GM19467 (cell line): ENCODE data around the gene STYXL1.
"Not testable (repeated sequence)": the region's sequence is repeated elsewhere in the genome, so short reads cannot be mapped to it uniquely, and the experiment has no call there.

ENCODE experiments used
- ATAC-seq: cut with Tn5 transposase; IDR thresholded peaks from one replicate; pipeline ENCODE4 v1.9.1; 2021; ENCODE audit warnings: mild to moderate bottlenecking, moderate library complexity; ENCODE audit not compliant: unreplicated experiment

The STYXL1 gene, protein sequence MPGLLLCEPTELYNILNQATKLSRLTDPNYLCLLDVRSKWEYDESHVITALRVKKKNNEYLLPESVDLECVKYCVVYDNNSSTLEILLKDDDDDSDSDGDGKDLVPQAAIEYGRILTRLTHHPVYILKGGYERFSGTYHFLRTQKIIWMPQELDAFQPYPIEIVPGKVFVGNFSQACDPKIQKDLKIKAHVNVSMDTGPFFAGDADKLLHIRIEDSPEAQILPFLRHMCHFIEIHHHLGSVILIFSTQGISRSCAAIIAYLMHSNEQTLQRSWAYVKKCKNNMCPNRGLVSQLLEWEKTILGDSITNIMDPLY

GRCh38 chr7:76047811-76048667 lies at the start of gene STYXL1, which contains the start of gene MDH2:
TSS of gene STYXL1 (minus strand) at chr7:76048000. CDS start at chr7:76030523, 17,477 bp downstream.
TSS of gene MDH2 (plus strand) at chr7:76048106. CDS start at chr7:76048161, 55 bp downstream.
- ATAC-seq: peak; percentile 95

DNA sequence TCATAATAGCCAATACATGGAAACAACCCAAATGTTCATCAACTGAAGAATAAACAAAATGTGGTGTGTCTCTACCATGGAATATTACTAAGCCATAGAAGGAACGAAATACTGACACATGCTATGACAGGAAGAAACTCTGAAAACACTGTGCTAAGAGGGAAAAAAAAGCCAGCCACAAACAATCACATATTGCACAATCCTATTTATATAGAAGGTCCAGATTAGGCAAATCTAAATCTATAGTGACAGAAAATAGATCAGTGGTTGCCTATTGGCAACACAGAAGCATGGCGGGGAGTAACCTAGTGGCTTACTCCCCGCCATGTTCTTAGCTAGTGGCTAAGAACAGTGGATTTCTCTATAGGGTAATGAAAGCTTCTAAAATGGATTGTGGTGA lies 48.1 kb upstream of the STYXL1 start:
- ATAC-seq: no peak

DNA sequence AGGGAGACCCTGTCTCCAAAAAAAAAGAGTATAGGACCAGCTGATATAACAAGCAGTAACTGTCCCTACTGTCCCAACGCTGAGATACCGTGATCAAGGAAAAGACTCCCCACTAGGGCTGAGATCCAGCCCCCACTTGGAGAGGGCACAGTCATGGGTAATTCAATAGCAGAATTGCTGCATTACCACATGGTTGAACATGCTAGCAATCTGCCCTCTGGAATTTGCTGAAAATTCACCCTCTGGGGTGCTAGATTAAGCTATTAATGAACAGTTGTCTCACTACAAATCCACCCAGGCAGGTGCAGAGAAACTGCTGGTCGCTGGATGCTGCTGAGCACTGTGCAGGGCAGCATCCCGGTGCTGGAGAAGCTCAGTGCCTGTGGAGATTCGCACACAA lies 46.5 kb upstream of the STYXL1 start:
- ATAC-seq: not testable (repeated sequence)

DNA sequence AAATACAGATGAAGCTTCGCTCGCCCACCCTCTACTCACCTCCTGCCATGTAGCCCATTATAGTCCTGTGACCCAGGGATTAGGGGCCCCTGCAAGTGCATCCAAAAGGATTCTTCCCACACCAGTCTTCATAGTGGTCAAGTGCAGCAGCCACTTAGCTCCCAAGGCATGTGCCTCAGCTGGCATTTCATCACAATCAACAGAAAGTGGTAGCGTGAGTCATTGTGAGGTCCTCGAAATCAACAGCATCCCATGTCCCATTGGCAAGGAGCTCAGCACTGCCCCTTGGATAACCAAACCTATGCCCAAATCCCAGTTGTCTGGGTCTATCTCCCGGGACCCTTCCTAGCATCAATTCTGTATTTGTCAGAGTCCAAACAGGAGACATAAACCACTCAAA lies 45.7 kb upstream of the STYXL1 start:
- not testable (repeated sequence) for ATAC-seq

- ATAC-seq: no peak
These were observed 43.7 kb upstream of the STYXL1 start for GRCh38 chr7:76091506-76091905.

- ATAC-seq: no peak
These were observed 42.2 kb upstream of the STYXL1 start for GRCh38 chr7:76089865-76090475.

- ATAC-seq: not testable (repeated sequence)
These were observed 39.6 kb upstream of the STYXL1 start for GRCh38 chr7:76087362-76087791.

DNA sequence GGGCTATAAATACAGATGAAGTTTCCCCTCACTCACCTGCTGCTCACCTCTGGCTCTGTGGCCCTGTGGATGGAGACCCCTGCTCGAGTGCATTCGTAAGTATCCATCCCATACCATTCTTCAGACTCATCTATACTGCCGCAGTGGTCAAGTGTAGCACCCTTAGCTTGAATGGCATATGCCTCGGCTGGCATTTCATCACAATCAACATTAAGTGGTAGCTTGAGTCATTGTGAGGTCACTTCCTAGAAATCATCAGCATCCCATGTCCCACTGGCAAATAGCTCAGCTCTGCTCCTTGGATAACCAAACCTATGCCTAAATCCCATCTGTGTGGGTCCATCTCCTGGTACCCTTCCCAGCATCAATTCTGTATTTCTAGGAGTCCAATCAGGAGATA lies 38.3 kb upstream of the STYXL1 start:
- no peak for ATAC-seq

DNA sequence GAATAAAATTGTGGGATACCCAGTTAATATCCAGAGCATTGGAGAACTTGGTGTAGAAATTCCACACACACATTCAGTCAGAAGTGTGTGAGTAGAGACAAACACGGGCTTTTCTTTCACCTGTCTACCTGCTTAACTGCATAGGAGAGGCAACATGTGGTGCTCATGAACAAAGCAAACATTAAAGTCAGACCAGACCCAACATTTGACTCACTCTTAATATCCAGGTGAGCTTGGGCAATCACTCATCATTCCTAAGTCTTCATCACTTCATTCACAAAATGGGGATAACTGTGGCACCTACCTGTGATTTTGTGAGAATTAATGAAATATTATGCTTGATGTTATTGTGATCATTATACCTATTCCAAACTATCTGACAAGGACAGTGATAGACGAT lies 36.3 kb upstream of the STYXL1 start:
- not testable (repeated sequence) for ATAC-seq

DNA sequence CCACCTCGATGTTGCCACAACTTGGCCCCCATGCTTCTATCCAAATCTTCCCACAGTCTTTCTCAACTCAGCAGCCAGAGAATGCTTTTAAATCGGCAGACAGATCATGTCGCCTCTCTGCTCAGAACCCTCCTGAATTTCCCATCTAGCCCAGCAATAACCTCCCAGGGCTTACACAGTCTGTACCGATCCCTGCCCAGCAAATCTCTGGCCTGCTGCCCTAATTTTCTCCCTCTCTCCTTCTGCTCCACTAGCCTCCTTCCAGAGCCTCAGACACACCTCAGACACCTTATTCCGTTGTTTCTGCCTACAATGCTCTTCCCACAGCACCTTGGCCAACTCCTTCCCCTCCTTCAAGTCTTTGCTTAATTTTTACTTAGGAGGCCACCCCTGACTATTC lies 32.4 kb upstream of the STYXL1 start:
- no peak for ATAC-seq

GRCh38 chr7:76077435-76077834 lies 29.6 kb upstream of the STYXL1 start:
- ATAC-seq: no peak

- no peak for ATAC-seq
These were observed 29.2 kb upstream of the STYXL1 start for GRCh38 chr7:76076995-76077394.

DNA sequence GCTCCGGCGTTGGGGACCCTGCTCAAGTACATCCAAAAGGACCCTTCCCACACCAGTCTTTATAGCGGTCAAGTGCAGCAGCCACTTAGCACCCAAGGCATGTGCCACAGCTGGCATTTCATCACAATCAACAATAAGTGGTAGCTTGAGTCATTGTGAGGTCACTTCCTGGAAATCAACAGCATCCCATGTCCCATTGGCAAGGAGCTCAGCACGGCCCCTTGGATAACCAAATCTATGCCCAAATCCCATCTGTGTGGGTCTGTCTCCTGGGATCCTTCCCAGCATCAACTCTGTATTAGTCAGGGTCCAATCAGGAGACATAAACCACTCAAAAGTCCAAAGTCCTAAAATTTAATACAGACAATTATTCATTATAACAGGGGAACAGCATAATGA lies 27.2 kb upstream of the STYXL1 start:
- no peak for ATAC-seq

GRCh38 chr7:76074306-76074971 lies 26.6 kb upstream of the STYXL1 start:
- no peak for ATAC-seq

DNA sequence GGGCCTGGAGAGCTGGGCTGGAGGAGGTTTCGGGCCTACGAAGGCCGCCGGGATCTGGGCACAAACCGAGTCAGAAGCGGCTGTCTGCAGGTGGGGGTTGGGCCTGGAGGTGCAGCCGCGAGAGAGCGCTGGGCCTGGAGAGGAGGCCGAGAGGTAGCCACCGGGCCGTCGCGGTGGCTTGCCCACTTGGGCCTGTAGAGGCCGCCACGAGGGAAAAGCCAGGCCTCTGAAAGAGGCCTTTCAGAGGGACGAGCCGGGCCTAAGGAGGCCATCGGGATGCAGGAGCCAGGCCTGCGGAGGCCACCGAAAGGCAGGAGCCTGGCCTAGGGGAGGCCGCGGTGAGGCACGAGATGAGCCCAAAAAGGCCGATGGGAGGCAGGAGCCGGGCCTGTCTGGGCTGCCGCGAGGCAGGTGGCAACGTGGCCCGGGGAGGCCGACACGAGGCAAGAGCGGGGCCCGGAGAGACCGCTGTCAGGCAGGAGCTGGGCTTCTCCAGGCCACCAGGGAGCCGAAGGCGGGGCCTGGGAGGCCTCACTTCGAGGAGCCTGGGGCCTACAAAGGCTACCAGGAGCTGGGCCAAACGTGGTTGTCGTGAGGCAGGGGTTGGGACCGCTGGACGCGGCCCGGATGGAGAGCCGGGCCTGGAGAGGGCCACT lies 25.7 kb upstream of the STYXL1 start:
- no peak for ATAC-seq

- ATAC-seq: no peak
These were observed 24.7 kb upstream of the STYXL1 start for GRCh38 chr7:76072243-76073148.

- ATAC-seq: no peak
These were observed 23.8 kb upstream of the STYXL1 start for GRCh38 chr7:76071316-76072242.

DNA sequence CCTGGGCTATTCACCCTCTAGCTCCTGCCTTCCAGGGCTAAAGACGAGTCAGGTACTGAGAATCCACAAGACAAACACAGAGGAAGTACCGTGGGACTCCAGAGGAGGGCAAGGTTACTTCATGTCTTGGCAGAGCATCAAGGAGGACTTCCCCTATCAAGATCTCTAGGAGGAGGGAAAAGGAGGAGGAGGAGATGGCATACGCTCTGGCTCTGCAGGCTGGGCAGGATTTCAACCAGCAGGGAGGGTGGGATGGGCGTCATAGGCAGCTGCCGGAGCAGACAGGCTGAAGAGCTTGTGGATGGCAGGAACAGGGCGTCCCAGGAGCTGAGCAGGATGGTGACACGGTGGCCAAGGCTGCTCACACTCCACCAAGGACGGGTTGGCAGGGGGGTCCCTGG lies 21.4 kb upstream of the STYXL1 start:
- ATAC-seq: no peak
